Type B pancreatic cell (in vitro differentiated cells): ENCODE results near the gene AGR3. TPM values are rescaled to one million over a fixed set of nuclear protein-coding genes. Genes with fewer than 3 reads are reported as not detected.

ENCODE experiments used
- DNase-seq: peaks from one replicate; pipeline ENCODE4 v3.0.0; 2021; ENCODE audit warnings: mixed read lengths; ENCODE audit not compliant: unreplicated experiment; ENCODE audit errors: extremely low spot score
- H3K27ac Mint-ChIP-seq: 2 replicates; pipeline ENCODE4 v1.8.0; 2021; ENCODE audit warnings: mild to moderate bottlenecking, mixed read lengths
- H3K27me3 Mint-ChIP-seq: 2 replicates; pipeline ENCODE4 v1.8.0; 2021; ENCODE audit warnings: mixed read lengths
- H3K36me3 Mint-ChIP-seq: 2 replicates; pipeline ENCODE4 v1.8.0; 2021; ENCODE audit warnings: mixed read lengths
- H3K4me1 Mint-ChIP-seq: one replicate; pipeline ENCODE4 v1.8.0; 2021; ENCODE audit warnings: mixed read lengths; ENCODE audit not compliant: unreplicated experiment
- H3K4me3 Mint-ChIP-seq: 2 replicates; pipeline ENCODE4 v1.8.0; 2021; ENCODE audit warnings: mild to moderate bottlenecking, mixed read lengths
- H3K9me3 Mint-ChIP-seq: 2 replicates; pipeline ENCODE4 v1.8.0; 2021; ENCODE audit warnings: mixed read lengths
- total RNA-seq: library from RNA; stranded (reverse); gene quantifications from 2 replicates; pipeline ENCODE4 v1.2.1, GENCODE V29; 2021; ENCODE audit warnings: low replicate concordance
- TF ChIP-seq, protein P1 (sequence below): fragments of 200-600 bp; sonication (generic); conservative IDR thresholded peaks from 2 replicates; pipeline ENCODE4 v1.5.0; 2021; ENCODE audit warnings: antibody characterized with exemption, mild to moderate bottlenecking

AGR3 gene
- total RNA-seq, 1 donor from 2014 or later, result 5.2 TPM

DNA sequence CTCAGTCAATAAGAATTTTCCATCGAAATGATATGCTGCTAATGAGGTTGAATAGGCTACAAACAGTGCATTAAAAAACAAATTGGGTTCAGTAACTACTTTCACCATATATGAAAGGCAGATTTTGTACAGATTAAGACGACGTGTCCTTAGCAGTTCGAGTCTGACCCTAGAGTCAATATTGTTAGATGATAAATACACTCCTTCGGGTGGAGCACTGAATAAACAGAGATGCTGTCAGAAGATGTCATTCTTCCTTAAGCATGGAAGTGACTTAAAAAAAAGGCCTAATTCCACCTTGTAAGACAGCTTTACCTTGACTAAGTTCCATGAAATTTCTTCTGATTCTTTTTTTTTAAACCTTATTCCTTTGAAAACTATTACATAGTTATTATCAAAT is 71.2 kb downstream of the AGR3 start:
- TF ChIP-seq, protein P1, sequence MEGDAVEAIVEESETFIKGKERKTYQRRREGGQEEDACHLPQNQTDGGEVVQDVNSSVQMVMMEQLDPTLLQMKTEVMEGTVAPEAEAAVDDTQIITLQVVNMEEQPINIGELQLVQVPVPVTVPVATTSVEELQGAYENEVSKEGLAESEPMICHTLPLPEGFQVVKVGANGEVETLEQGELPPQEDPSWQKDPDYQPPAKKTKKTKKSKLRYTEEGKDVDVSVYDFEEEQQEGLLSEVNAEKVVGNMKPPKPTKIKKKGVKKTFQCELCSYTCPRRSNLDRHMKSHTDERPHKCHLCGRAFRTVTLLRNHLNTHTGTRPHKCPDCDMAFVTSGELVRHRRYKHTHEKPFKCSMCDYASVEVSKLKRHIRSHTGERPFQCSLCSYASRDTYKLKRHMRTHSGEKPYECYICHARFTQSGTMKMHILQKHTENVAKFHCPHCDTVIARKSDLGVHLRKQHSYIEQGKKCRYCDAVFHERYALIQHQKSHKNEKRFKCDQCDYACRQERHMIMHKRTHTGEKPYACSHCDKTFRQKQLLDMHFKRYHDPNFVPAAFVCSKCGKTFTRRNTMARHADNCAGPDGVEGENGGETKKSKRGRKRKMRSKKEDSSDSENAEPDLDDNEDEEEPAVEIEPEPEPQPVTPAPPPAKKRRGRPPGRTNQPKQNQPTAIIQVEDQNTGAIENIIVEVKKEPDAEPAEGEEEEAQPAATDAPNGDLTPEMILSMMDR, result no peak
- Mint-ChIP-seq H3K9me3 (no peaks in the 10 kb centered on the region), H3K4me3 (no peak overlapping the region), H3K27ac (peak overlapping the region; percentile 62), H3K4me1 (peaks cover 7% of the 10 kb centered on the region), H3K27me3 (no peaks in the 10 kb centered on the region), H3K36me3 (no peaks in the 10 kb centered on the region)
- DNase-seq, result no peak

DNA sequence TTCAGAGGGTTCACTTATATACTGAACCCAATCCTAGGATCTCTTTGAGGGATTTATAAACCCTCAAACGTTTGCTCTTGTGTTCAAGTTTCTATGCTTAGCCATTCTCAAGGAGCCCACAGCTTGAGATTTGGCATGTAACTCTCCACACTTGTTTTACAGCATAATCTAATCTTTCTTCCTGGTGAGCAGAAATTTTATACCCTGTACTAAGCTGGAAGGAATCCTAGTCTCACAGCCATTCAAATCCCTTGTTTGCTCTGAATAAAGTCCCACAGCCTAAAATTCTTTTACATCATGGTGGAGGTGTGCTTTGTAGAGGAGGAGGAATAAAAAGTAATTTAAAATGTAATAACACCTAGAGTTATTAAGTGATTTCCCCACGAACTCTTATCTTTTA is 71.7 kb downstream of the AGR3 start:
- H3K27me3 Mint-ChIP-seq, result no peaks in the 10 kb centered on the region
- no peak for DNase-seq
- H3K4me3 Mint-ChIP-seq, result no peak overlapping the region
- H3K36me3 Mint-ChIP-seq, result no peaks in the 10 kb centered on the region
- peaks cover 10% of the 10 kb centered on the region for H3K4me1 Mint-ChIP-seq
- no peaks in the 10 kb centered on the region for H3K9me3 Mint-ChIP-seq
- H3K27ac Mint-ChIP-seq, result peak overlapping the region; percentile 62
- TF ChIP-seq, protein P1, result no peak

Other genes starting within 250 kb of the AGR3 start
- gene ANKMY2, start 236.2 kb downstream of the AGR3 start, total RNA-seq, result 15.2 and 21.5 TPM in 2 replicates
- gene BZW2, start 235.8 kb downstream of the AGR3 start, total RNA-seq, result 73.3 and 89.8 TPM in 2 replicates
- 65.1 and 99.5 TPM in 2 replicates for gene TSPAN13, start 128.2 kb downstream of the AGR3 start, total RNA-seq
- 116 and 179 TPM in 2 replicates for gene AGR2, start 77.0 kb downstream of the AGR3 start, total RNA-seq